Measurements from ENCODE around the gene KRTAP17-1. TPM values are rescaled to one million over a fixed set of nuclear protein-coding genes. Genes with fewer than 3 reads are reported as not detected.
"Not testable (repeated sequence)": the region's sequence is repeated elsewhere in the genome, so short reads cannot be mapped to it uniquely, and the experiment has no call there.

Gene KRTAP17-1
- total RNA-seq, 1 donor from 2014 or later, result not detected

GRCh38 chr17:41308251-41308917 lies 7.1 kb downstream of the KRTAP17-1 start:
- DNase-seq (ENCODE audit: low spot score in 2 of 2) (no peak), FAIRE-seq (no peak)

GRCh38 chr17:41307647-41308046 lies 7.9 kb downstream of the KRTAP17-1 start:
- no peak for FAIRE-seq

GRCh38 chr17:41304091-41304490 lies 11.4 kb downstream of the KRTAP17-1 start:
- no peak for DNase-seq (ENCODE audit: low spot score in 2 of 2)
- FAIRE-seq, result no peak

More at GRCh38 chr17:41307647-41308046, 7.9 kb downstream of the KRTAP17-1 start:
- no peak for DNase-seq (ENCODE audit: low spot score in 2 of 2)

- no peak for DNase-seq (ENCODE audit: low spot score in 2 of 2)
- no peak for FAIRE-seq
Measured at GRCh38 chr17:41302981-41303380, 12.5 kb downstream of the KRTAP17-1 start.

- DNase-seq (ENCODE audit: low spot score in 2 of 2), result no peak
- no peak for FAIRE-seq
Measured at GRCh38 chr17:41301916-41302901, 13.3 kb downstream of the KRTAP17-1 start, which contains the start of gene KRTAP29-1. Gene KRTAP29-1 (minus strand): TSS chr17:41302851. CDS start chr17:41302851, 0 bp downstream.

GRCh38 chr17:41301204-41301790 lies 14.2 kb downstream of the KRTAP17-1 start:
- FAIRE-seq, result no peak
- DNase-seq (ENCODE audit: low spot score in 2 of 2), result no peak

GRCh38 chr17:41298458-41299135 lies 16.9 kb downstream of the KRTAP17-1 start:
- no peak for FAIRE-seq

GRCh38 chr17:41296846-41297245 lies 18.7 kb downstream of the KRTAP17-1 start:
- DNase-seq (ENCODE audit: low spot score in 2 of 2) (no peak), FAIRE-seq (no peak)

More at GRCh38 chr17:41298458-41299135, 16.9 kb downstream of the KRTAP17-1 start:
- no peak for DNase-seq (ENCODE audit: low spot score in 2 of 2)

GRCh38 chr17:41294016-41294415 lies 21.5 kb downstream of the KRTAP17-1 start:
- no peak for DNase-seq (ENCODE audit: low spot score in 2 of 2)

GRCh38 chr17:41287050-41287449 lies 28.5 kb downstream of the KRTAP17-1 start:
- no peak for FAIRE-seq
- DNase-seq (ENCODE audit: low spot score in 2 of 2), result no peak

More at GRCh38 chr17:41294016-41294415, 21.5 kb downstream of the KRTAP17-1 start:
- FAIRE-seq, result no peak

- FAIRE-seq, result no peak
- DNase-seq (ENCODE audit: low spot score in 2 of 2), result no peak
Measured at GRCh38 chr17:41284546-41284945, 31.0 kb downstream of the KRTAP17-1 start.

GRCh38 chr17:41284043-41284442 lies 31.5 kb downstream of the KRTAP17-1 start:
- DNase-seq (ENCODE audit: low spot score in 2 of 2), result no peak
- FAIRE-seq, result no peak

GRCh38 chr17:41278176-41278955 lies 37.1 kb downstream of the KRTAP17-1 start:
- no peak for DNase-seq (ENCODE audit: low spot score in 2 of 2)
- no peak for FAIRE-seq

- not testable (repeated sequence) for FAIRE-seq; DNase-seq (ENCODE audit: low spot score in 2 of 2)
Measured at GRCh38 chr17:41275648-41276190, 39.8 kb downstream of the KRTAP17-1 start, which contains the start of gene KRTAP9-7. Gene KRTAP9-7 (plus strand): TSS chr17:41275698. CDS start chr17:41275698, 0 bp downstream.

- FAIRE-seq (no peak), DNase-seq (ENCODE audit: low spot score in 2 of 2) (no peak)
Measured at GRCh38 chr17:41271858-41272257, 43.7 kb downstream of the KRTAP17-1 start.

GRCh38 chr17:41271323-41271722 lies 44.2 kb downstream of the KRTAP17-1 start:
- DNase-seq (ENCODE audit: low spot score in 2 of 2); FAIRE-seq: not testable (repeated sequence)

GRCh38 chr17:41267711-41268110 lies 47.8 kb downstream of the KRTAP17-1 start:
- FAIRE-seq, result no peak

GRCh38 chr17:41265078-41265477 lies 50.4 kb downstream of the KRTAP17-1 start, which contains the start of gene KRTAP9-6:
Gene KRTAP9-6 (plus strand): TSS chr17:41265378. CDS start chr17:41265378, 0 bp downstream.
- no peak for FAIRE-seq
- DNase-seq (ENCODE audit: low spot score in 2 of 2), result no peak

More at GRCh38 chr17:41267711-41268110, 47.8 kb downstream of the KRTAP17-1 start:
- no peak for DNase-seq (ENCODE audit: low spot score in 2 of 2)

Measured in frontal cortex (tissue), 4 donors.